ENCODE measurements around the gene CARHSP1. TPM values are rescaled to one million over a fixed set of nuclear protein-coding genes. Genes with fewer than 3 reads are reported as not detected.

Gene CARHSP1
- total and polyA plus RNA-seq, 2 of the 8 experiments (the other 6 are each of a cell fraction or from before 2014, with no cell fraction given), result 292 to 300 TPM

GRCh38 chr16:8898660-8899318, 30.0 kb upstream of the CARHSP1 start:
- no peak for FAIRE-seq
- WGBS, 2 experiments (ENCODE audit: extremely low coverage in 1 of 2, insufficient coverage in 1 of 2, insufficient read length in 1 of 2, insufficient replicate concordance in 2 of 2, low coverage in 1 of 2, low lambda C conversion rate in 2 of 2, missing lambda C conversion rate in 1 of 2), result 90% methylated on average over 3 of the region's 3 CpGs; no CpG with 5 or more reads in 1 of the 2 experiments
- no peak for TF ChIP-seq EP300 (IDR thresholded peaks at IDR 0.05; ENCODE audit: borderline replicate concordance in 1 of 2, low read depth in 2 of 2, low read length in 2 of 2)
- TF ChIP-seq RBBP5 (IDR thresholded peaks at IDR 0.05; ENCODE audit: borderline replicate concordance, low read depth, low read length), result no peak
- no peak for TF ChIP-seq RNF2 (IDR thresholded peaks at IDR 0.05; ENCODE audit: borderline replicate concordance, low read depth, low read length, missing control alignments, poor library complexity, severe bottlenecking)
- no peak for TF ChIP-seq SIRT6 (IDR thresholded peaks at IDR 0.05; ENCODE audit: low read length)
- TF ChIP-seq MAFK (IDR thresholded peaks at IDR 0.05; ENCODE audit: low read depth, low read length), result no peak
- no peak for TF ChIP-seq SUZ12 (IDR thresholded peaks at IDR 0.05; ENCODE audit: low read length)
- TF ChIP-seq SIN3A (conservative IDR thresholded peaks at IDR 0.05 in 1 of 2, IDR thresholded peaks at IDR 0.05 in 1 of 2; ENCODE audit: low read depth in 1 of 2, low read length in 2 of 2), result no peak
- no peak for TF ChIP-seq ZNF274 (IDR thresholded peaks at IDR 0.05; ENCODE audit: borderline replicate concordance, extremely low read depth, low read length)
- TF ChIP-seq, protein P1, sequence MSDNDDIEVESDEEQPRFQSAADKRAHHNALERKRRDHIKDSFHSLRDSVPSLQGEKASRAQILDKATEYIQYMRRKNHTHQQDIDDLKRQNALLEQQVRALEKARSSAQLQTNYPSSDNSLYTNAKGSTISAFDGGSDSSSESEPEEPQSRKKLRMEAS (IDR thresholded peaks at IDR 0.05), result no peak
- TF ChIP-seq ATF3 (IDR thresholded peaks at IDR 0.05; ENCODE audit: insufficient read depth, low read depth, low read length), result no peak
- no peak for TF ChIP-seq TEAD4 (IDR thresholded peaks at IDR 0.05; ENCODE audit: low read depth, low read length)

More at GRCh38 chr16:8898660-8899318, 30.0 kb upstream of the CARHSP1 start:
- POLR2A ChIA-PET (ENCODE audit: partially characterized antibody), result interaction anchor here (0.6 to 2.0 kb wide), 4 partner anchors 11 to 49 kb away, joined by 3 to 6 read pairs (median 3); no protein-coding TSS in a partner anchor
- no peaks in the 10 kb centered on the region for H3K9me3 ChIP-seq (ENCODE audit: insufficient read depth in 2 of 2, low read depth in 1 of 2, low read length in 1 of 2)
- H3K79me1 ChIP-seq (ENCODE audit: low read depth, low read length), result no peaks in the 10 kb centered on the region; the same call in 1 of the 2 replicates
- no peak overlapping the region for H3K18ac ChIP-seq (ENCODE audit: extremely low read depth, low read length)
- H3K4me1 ChIP-seq (replicated peaks in 1 of 4; ENCODE audit: control insufficient read depth in 3 of 4, insufficient read depth in 4 of 4, low read length in 3 of 4), result no peaks in the 10 kb centered on the region; a peak in 2 of 7 replicates
- no peak overlapping the region for H2BK12ac ChIP-seq (ENCODE audit: low read depth, low read length)
- no peak for DNase-seq (ENCODE audit: low read depth in 1 of 2, low spot score in 2 of 2)
- CTCF ChIA-PET (ENCODE audit: partially characterized antibody), result interaction anchor here (0.8 to 3.5 kb wide), 11 partner anchors 9 to 234 kb away, joined by 3 to 14 read pairs (median 4); partner anchors contain the start of gene LITAFD
- no peak overlapping the region for H3K56ac ChIP-seq (replicated peaks; ENCODE audit: insufficient read length, low read depth, low read length)
- H3K27me3 ChIP-seq (replicated peaks in 1 of 4; ENCODE audit: control insufficient read depth in 3 of 4, extremely low read depth in 1 of 4, insufficient read depth in 3 of 4, low read length in 3 of 4), result no peaks in the 10 kb centered on the region
- H2AFZ ChIP-seq (ENCODE audit: low read length), result no peak overlapping the region
- no peak overlapping the region for H3K4me2 ChIP-seq (ENCODE audit: insufficient read depth in 1 of 2, low read depth in 2 of 2, low read length in 2 of 2)
- peaks cover 64 to 94% (median 83%) of the 10 kb centered on the region in 4 experiments for H3K36me3 ChIP-seq (ENCODE audit: control insufficient read depth in 2 of 4, insufficient read depth in 4 of 4, low read length in 3 of 4)
- no peak overlapping the region; a peak in 1 of 7 replicates for H3K9ac ChIP-seq (replicated peaks in 1 of 4; ENCODE audit: extremely low read depth in 1 of 4, low read depth in 3 of 4, low read length in 3 of 4)
- no peak overlapping the region for H4K5ac ChIP-seq (ENCODE audit: insufficient read length, low read depth, low read length)
- H4K91ac ChIP-seq (replicated peaks; ENCODE audit: insufficient read length, low read length), result no peak overlapping the region
- no peak overlapping the region for H2BK120ac ChIP-seq (replicated peaks; ENCODE audit: low read depth, low read length)
- no peak overlapping the region for H3K27ac ChIP-seq (ENCODE audit: low read depth, low read length)
- no peaks in the 10 kb centered on the region for H3K23me2 ChIP-seq (ENCODE audit: low read depth, low read length)
- no peak overlapping the region for H2BK5ac ChIP-seq (ENCODE audit: low read depth, low read length)
- no peak overlapping the region for H2BK15ac ChIP-seq (ENCODE audit: low read length)
- H3K14ac ChIP-seq (ENCODE audit: insufficient read length), result no peak overlapping the region
- no peak overlapping the region for H4K8ac ChIP-seq (ENCODE audit: extremely low read depth, insufficient read depth, low read length)
- no peaks in the 10 kb centered on the region for H3K79me2 ChIP-seq (ENCODE audit: control insufficient read depth in 1 of 2, insufficient read depth in 2 of 2, low read length in 2 of 2)
- H2AK5ac ChIP-seq (ENCODE audit: low read depth, low read length), result no peak overlapping the region
- H3K23ac ChIP-seq (ENCODE audit: insufficient read length), result no peak overlapping the region
- H3K4ac ChIP-seq (replicated peaks; ENCODE audit: insufficient read length, low read depth, low read length), result no peak overlapping the region
- no peak overlapping the region for H3K4me3 ChIP-seq (ENCODE audit: extremely low read depth in 1 of 4, insufficient read depth in 2 of 4, low read depth in 3 of 4, low read length in 4 of 4)
- H2BK20ac ChIP-seq (ENCODE audit: low read length), result no peak overlapping the region
- peaks cover 0 to 9% of the 10 kb centered on the region in 2 experiments for H4K20me1 ChIP-seq (replicated peaks in 1 of 2; ENCODE audit: control insufficient read depth in 1 of 2, insufficient read depth in 2 of 2, low read length in 2 of 2)
